Measurements from ENCODE around the gene UMODL1.

The UMODL1 gene

GRCh38 chr21:42039470-42039901, 31.6 kb upstream of the UMODL1 start (continued):
- TF ChIP-seq ZBTB49 (tag by site-specific recombination; IDR thresholded peaks at IDR 0.05; ENCODE audit: low read depth) (no peak), ZNF140 (tag by site-specific recombination; IDR thresholded peaks at IDR 0.05) (no peak), ZNF514 (tag by site-specific recombination; IDR thresholded peaks at IDR 0.05) (no peak), PATZ1 (tag by site-specific recombination; IDR thresholded peaks at IDR 0.05) (no peak), ZNF121 (tag by site-specific recombination; IDR thresholded peaks at IDR 0.05) (no peak), SALL2 (tag by site-specific recombination; IDR thresholded peaks at IDR 0.05; ENCODE audit: borderline replicate concordance) (no peak)
- TF ChIP-seq, protein P1, sequence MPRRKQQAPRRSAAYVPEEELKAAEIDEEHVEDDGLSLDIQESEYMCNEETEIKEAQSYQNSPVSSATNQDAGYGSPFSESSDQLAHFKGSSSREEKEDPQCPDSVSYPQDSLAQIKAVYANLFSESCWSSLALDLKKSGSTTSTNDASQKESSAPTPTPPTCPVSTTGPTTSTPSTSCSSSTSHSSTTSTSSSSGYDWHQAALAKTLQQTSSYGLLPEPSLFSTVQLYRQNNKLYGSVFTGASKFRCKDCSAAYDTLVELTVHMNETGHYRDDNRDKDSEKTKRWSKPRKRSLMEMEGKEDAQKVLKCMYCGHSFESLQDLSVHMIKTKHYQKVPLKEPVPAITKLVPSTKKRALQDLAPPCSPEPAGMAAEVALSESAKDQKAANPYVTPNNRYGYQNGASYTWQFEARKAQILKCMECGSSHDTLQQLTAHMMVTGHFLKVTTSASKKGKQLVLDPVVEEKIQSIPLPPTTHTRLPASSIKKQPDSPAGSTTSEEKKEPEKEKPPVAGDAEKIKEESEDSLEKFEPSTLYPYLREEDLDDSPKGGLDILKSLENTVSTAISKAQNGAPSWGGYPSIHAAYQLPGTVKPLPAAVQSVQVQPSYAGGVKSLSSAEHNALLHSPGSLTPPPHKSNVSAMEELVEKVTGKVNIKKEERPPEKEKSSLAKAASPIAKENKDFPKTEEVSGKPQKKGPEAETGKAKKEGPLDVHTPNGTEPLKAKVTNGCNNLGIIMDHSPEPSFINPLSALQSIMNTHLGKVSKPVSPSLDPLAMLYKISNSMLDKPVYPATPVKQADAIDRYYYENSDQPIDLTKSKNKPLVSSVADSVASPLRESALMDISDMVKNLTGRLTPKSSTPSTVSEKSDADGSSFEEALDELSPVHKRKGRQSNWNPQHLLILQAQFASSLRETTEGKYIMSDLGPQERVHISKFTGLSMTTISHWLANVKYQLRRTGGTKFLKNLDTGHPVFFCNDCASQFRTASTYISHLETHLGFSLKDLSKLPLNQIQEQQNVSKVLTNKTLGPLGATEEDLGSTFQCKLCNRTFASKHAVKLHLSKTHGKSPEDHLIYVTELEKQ (tag by site-specific recombination; IDR thresholded peaks at IDR 0.05; ENCODE audit: borderline replicate concordance): no peak
- TF ChIP-seq, protein P2, sequence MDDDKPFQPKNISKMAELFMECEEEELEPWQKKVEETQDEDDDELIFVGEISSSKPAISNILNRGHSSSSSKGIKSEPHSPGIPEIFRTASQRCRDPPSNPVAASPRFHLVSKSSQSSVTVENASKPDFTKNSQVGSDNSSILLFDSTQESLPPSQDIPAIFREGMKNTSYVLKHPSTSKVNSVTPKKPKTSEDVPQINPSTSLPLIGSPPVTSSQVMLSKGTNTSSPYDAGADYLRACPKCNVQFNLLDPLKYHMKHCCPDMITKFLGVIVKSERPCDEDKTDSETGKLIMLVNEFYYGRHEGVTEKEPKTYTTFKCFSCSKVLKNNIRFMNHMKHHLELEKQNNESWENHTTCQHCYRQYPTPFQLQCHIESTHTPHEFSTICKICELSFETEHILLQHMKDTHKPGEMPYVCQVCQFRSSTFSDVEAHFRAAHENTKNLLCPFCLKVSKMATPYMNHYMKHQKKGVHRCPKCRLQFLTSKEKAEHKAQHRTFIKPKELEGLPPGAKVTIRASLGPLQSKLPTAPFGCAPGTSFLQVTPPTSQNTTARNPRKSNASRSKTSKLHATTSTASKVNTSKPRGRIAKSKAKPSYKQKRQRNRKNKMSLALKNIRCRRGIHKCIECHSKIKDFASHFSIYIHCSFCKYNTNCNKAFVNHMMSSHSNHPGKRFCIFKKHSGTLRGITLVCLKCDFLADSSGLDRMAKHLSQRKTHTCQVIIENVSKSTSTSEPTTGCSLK (tag by site-specific recombination; IDR thresholded peaks at IDR 0.05): no peak
- TF ChIP-seq, protein P3, sequence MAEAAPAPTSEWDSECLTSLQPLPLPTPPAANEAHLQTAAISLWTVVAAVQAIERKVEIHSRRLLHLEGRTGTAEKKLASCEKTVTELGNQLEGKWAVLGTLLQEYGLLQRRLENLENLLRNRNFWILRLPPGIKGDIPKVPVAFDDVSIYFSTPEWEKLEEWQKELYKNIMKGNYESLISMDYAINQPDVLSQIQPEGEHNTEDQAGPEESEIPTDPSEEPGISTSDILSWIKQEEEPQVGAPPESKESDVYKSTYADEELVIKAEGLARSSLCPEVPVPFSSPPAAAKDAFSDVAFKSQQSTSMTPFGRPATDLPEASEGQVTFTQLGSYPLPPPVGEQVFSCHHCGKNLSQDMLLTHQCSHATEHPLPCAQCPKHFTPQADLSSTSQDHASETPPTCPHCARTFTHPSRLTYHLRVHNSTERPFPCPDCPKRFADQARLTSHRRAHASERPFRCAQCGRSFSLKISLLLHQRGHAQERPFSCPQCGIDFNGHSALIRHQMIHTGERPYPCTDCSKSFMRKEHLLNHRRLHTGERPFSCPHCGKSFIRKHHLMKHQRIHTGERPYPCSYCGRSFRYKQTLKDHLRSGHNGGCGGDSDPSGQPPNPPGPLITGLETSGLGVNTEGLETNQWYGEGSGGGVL (tag by site-specific recombination; IDR thresholded peaks at IDR 0.05): no peak
- TF ChIP-seq, protein P4, sequence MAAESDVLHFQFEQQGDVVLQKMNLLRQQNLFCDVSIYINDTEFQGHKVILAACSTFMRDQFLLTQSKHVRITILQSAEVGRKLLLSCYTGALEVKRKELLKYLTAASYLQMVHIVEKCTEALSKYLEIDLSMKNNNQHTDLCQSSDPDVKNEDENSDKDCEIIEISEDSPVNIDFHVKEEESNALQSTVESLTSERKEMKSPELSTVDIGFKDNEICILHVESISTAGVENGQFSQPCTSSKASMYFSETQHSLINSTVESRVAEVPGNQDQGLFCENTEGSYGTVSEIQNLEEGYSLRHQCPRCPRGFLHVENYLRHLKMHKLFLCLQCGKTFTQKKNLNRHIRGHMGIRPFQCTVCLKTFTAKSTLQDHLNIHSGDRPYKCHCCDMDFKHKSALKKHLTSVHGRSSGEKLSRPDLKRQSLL (tag by site-specific recombination; IDR thresholded peaks at IDR 0.05): no peak

- ChIA-PET CTCF (interaction anchor here (0.6 to 0.7 kb wide), 2 partner anchors 28 to 369 kb away, joined by 3 to 4 read pairs; no protein-coding TSS in a partner anchor), POLR2A (no interaction called here)
- Histone ChIP-seq H3K4me3 (ENCODE audit: low read depth, low read length) (no peak overlapping the region), H3K4me1 (ENCODE audit: control insufficient read depth, insufficient read depth, low read length) (no peaks in the 10 kb centered on the region), H3K27ac (ENCODE audit: extremely low read depth, low read depth, low read length) (no peak overlapping the region), H3K36me3 (ENCODE audit: control insufficient read depth in 2 of 2, insufficient read depth in 1 of 2, low read length in 2 of 2) (no peaks in the 10 kb centered on the region), H3K9me3 (ENCODE audit: control insufficient read depth, insufficient read depth, low read depth, low read length) (no peaks in the 10 kb centered on the region)
- no peak for TF ChIP-seq ZNF211 (tag by site-specific recombination; IDR thresholded peaks at IDR 0.05; ENCODE audit: low read depth)
- no peak for TF ChIP-seq ZNF830 (tag by site-specific recombination; IDR thresholded peaks at IDR 0.05; ENCODE audit: low read depth)
- TF ChIP-seq ZNF350 (tag by site-specific recombination; IDR thresholded peaks at IDR 0.05): no peak
- TF ChIP-seq OVOL3 (tag by site-specific recombination; IDR thresholded peaks at IDR 0.05): no peak
- no peak for TF ChIP-seq ZNF433 (tag by site-specific recombination; IDR thresholded peaks at IDR 0.05; ENCODE audit: low read depth)
- TF ChIP-seq ZNF521 (tag by site-specific recombination; IDR thresholded peaks at IDR 0.05): no peak
- TF ChIP-seq, protein P5, sequence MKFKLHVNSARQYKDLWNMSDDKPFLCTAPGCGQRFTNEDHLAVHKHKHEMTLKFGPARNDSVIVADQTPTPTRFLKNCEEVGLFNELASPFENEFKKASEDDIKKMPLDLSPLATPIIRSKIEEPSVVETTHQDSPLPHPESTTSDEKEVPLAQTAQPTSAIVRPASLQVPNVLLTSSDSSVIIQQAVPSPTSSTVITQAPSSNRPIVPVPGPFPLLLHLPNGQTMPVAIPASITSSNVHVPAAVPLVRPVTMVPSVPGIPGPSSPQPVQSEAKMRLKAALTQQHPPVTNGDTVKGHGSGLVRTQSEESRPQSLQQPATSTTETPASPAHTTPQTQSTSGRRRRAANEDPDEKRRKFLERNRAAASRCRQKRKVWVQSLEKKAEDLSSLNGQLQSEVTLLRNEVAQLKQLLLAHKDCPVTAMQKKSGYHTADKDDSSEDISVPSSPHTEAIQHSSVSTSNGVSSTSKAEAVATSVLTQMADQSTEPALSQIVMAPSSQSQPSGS (tag by site-specific recombination; IDR thresholded peaks at IDR 0.05; ENCODE audit: low read depth): no peak
- TF ChIP-seq, protein P6, sequence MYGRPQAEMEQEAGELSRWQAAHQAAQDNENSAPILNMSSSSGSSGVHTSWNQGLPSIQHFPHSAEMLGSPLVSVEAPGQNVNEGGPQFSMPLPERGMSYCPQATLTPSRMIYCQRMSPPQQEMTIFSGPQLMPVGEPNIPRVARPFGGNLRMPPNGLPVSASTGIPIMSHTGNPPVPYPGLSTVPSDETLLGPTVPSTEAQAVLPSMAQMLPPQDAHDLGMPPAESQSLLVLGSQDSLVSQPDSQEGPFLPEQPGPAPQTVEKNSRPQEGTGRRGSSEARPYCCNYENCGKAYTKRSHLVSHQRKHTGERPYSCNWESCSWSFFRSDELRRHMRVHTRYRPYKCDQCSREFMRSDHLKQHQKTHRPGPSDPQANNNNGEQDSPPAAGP (tag by site-specific recombination; IDR thresholded peaks at IDR 0.05): no peak
- no peak for TF ChIP-seq ZNF843 (tag by site-specific recombination; IDR thresholded peaks at IDR 0.05)
- TF ChIP-seq ZNF155 (tag by site-specific recombination; IDR thresholded peaks at IDR 0.05): no peak
These were observed 31.2 kb upstream of the UMODL1 start for GRCh38 chr21:42039911-42040351.

Measured in HEK293 (cell line).